Measurements from ENCODE around the gene SMIM20.
A peak's percentile ranks its signal among the peaks of the same experiment; 100 is the strongest.
"Not testable (repeated sequence)": the region's sequence is repeated elsewhere in the genome, so short reads cannot be mapped to it uniquely, and the experiment has no call there.

SMIM20 gene

GRCh38 chr4:25905371-25905770, 8.6 kb upstream of the SMIM20 start:
- TF ChIP-seq CTCF (conservative IDR thresholded peaks at IDR 0.05; ENCODE audit: low read depth, low read length): no peak

GRCh38 chr4:25906113-25906512, 7.9 kb upstream of the SMIM20 start:
- not testable (repeated sequence) for H3K4me3 ChIP-seq (ENCODE audit: low read depth, low read length)

More at GRCh38 chr4:25905371-25905770, 8.6 kb upstream of the SMIM20 start:
- no peak overlapping the region for H3K4me3 ChIP-seq (ENCODE audit: low read depth, low read length)
- DNase-seq (ENCODE audit: low read depth): no peak

GRCh38 chr4:25908491-25908901, 5.5 kb upstream of the SMIM20 start:
- TF ChIP-seq CTCF (conservative IDR thresholded peaks at IDR 0.05; ENCODE audit: low read depth, low read length): no peak
- H3K4me3 ChIP-seq (ENCODE audit: low read depth, low read length): no peak overlapping the region
- peak; percentile 91 for DNase-seq (ENCODE audit: low read depth)

More at GRCh38 chr4:25906113-25906512, 7.9 kb upstream of the SMIM20 start:
- DNase-seq (ENCODE audit: low read depth): not testable (repeated sequence)

DNA sequence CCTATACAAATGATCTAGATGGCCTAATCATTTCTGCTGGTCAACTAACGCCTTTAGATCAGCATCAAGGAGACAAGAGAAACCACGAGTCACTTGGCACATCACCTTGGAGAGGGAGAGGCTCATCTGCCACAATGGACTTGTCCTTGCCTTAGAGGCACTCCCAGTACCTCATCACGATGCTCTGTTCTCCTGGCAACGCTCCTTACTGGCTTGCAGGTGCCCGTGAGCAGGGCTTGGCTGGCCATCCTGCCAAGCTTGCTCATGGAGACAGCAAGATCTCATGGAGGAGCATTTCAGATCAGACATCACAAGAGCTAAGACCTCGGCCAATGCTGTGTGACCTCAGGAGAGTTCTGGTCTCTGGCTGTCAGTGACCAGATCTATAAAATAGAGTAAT, 2.7 kb upstream of the SMIM20 start:
- DNase-seq (ENCODE audit: low read depth): no peak
- H3K4me3 ChIP-seq (ENCODE audit: low read depth, low read length): no peak overlapping the region
- TF ChIP-seq CTCF (conservative IDR thresholded peaks at IDR 0.05; ENCODE audit: low read depth, low read length): no peak

- DNase-seq (ENCODE audit: low read depth): no peak
- H3K4me3 ChIP-seq (ENCODE audit: low read depth, low read length): peak overlapping the region; percentile 92
- TF ChIP-seq CTCF (conservative IDR thresholded peaks at IDR 0.05; ENCODE audit: low read depth, low read length): no peak
Measured at GRCh38 chr4:25913056-25913850, 767 bp upstream of the SMIM20 start.

- no peak for DNase-seq (ENCODE audit: low read depth)
- TF ChIP-seq CTCF (conservative IDR thresholded peaks at IDR 0.05; ENCODE audit: low read depth, low read length): no peak
- H3K4me3 ChIP-seq (ENCODE audit: low read depth, low read length): peak overlapping the region; percentile 92
Measured at GRCh38 chr4:25914670-25915352, 791 bp downstream of the SMIM20 start.

- H3K4me3 ChIP-seq (ENCODE audit: low read depth, low read length): no peak overlapping the region
- no peak for TF ChIP-seq CTCF (conservative IDR thresholded peaks at IDR 0.05; ENCODE audit: low read depth, low read length)
- DNase-seq (ENCODE audit: low read depth): peak; percentile 30
Measured at GRCh38 chr4:25915353-25915705, 1.3 kb downstream of the SMIM20 start.
